ENCODE data around the gene RAB24. TPM values are rescaled to one million over a fixed set of nuclear protein-coding genes. Genes with fewer than 3 reads are reported as not detected.
A peak's percentile ranks its signal among the peaks of the same experiment; 100 is the strongest.

Gene RAB24
- total RNA-seq, 4 donors from 2014 or later, result 18.9 to 38.9 (median 23.8) TPM

DNA sequence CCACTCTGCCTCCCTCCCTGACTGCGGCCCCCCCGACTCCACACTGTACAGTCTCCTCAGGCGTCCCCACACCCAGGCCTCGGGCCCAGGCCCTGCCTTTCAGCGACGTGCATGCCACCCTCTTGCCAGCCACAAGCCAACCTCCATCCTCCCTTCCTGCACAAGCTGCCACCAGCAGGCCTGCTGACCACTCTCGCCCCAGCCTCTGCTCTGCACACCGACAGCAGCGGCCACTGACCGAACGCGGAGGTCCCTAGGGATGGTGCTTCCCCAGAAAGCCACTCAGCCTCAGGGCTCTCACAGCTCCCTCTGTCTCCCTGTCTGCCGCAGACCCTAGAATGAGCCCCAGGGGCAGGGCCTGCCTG, 29.4 kb upstream of the RAB24 start:
- TF ChIP-seq, protein P1, sequence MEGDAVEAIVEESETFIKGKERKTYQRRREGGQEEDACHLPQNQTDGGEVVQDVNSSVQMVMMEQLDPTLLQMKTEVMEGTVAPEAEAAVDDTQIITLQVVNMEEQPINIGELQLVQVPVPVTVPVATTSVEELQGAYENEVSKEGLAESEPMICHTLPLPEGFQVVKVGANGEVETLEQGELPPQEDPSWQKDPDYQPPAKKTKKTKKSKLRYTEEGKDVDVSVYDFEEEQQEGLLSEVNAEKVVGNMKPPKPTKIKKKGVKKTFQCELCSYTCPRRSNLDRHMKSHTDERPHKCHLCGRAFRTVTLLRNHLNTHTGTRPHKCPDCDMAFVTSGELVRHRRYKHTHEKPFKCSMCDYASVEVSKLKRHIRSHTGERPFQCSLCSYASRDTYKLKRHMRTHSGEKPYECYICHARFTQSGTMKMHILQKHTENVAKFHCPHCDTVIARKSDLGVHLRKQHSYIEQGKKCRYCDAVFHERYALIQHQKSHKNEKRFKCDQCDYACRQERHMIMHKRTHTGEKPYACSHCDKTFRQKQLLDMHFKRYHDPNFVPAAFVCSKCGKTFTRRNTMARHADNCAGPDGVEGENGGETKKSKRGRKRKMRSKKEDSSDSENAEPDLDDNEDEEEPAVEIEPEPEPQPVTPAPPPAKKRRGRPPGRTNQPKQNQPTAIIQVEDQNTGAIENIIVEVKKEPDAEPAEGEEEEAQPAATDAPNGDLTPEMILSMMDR (IDR thresholded peaks at IDR 0.05), result no peak
- no peak for ATAC-seq (ENCODE audit: low FRiP score)
- DNase-seq (ENCODE audit: low spot score), result no peak

DNA sequence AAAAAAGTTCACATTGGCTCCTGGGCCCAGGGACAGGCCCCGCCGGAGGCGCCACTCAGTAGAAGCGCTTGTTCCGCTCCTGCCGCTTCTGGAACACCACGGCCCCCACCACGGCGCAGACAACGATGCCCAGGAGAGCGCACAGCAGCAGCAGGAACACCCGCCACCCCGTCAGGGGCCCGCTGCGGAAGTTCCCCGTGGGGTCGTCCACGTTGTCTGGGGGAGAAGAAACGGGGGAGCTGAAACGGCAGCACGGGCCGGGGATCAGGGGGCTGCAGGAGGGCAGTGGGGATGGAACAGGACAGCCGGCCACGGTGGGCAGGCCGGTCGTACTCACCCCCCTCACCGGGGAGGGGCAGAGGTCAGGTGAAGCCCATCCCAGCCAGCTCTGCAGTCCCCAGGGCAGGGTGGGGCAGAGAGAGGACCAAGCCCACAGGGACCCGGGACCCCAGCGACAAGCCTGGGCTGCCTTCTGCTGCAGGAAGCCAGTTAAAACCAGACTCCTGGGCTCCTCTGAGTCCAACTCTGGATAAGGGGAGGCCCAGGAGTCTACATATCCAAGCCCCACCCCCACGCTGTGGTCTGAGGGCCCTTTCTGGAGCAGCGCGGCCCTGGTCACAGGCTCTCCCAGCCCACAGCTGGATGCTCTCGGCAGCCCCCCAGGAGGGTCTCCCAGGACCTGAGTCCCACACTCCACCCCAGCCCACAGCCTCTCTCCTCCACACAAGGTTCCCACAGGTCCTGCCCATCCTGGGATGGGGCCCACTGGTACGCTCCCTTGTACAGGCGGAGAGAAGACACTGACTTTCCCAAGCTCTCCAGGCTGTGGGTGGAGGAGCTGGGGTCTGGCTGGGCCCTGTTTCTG, 28.7 kb upstream of the RAB24 start:
- ATAC-seq (ENCODE audit: low FRiP score) (no peak), DNase-seq (ENCODE audit: low spot score) (no peak)
- TF ChIP-seq, protein P1 (IDR thresholded peaks at IDR 0.05), result no peak

DNA sequence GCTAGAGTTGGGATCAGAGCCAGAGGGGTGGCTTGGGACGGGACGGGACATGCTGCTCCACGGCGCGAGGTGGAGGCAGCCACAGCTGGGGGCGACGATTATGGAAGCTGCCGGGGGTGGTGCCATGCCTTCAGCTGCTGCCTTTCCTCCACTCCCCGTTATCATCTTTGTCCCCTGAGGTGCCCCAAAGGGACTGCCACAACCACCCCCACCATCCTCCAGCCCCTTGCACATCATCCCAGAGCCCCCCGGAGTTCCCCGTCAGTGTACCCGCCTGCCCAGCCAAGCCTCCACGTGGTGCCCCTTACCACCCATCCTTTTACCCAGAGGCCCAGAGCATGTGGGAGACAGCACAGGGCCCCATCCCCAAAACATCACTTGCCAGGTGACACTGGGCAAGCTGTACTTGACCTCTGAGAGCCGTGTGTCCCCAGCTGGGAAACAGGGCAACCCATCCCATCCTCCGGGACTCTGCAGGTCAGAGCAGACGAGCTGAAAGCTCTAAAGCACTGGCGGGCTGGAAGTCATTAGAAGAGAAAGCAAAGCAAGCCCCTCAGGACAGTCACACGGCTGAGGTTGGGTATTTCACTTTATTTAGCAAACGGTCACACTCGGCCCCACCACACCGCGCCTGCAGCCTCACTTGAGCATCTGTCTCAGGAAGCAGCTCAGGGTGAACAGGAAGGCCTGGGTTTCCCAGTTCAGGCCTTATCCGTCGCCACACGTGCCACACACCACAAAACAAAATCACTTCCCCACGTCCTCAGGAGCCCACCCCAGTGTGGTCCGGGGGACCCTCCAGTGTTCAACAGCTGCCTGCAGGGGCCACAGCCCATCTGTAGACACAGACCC, 27.7 kb upstream of the RAB24 start:
- TF ChIP-seq, protein P1 (IDR thresholded peaks at IDR 0.05), result no peak
- ATAC-seq (ENCODE audit: low FRiP score) (no peak), DNase-seq (ENCODE audit: low spot score) (no peak)

DNA sequence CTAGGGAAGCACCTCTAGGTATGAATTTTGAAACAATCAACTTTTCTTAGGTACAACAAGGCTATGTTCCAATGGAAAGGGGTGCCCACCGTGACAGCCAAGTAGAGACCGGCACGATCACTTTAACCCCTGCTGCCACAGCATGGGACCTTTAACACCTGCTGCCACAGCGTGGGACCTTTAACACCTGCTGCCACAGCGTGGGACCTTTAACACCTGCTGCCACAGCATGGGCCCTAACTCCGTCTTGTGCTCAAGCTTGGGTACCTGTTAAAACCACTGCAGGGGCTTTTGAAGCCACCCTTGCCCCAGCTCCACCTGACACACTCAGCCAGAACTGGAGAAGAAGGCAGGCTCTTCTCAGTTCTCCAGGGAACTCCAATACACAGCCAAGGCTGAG, 26.4 kb upstream of the RAB24 start:
- ATAC-seq (ENCODE audit: low FRiP score) (no peak), DNase-seq (ENCODE audit: low spot score) (no peak)
- TF ChIP-seq, protein P1 (IDR thresholded peaks at IDR 0.05), result no peak

DNA sequence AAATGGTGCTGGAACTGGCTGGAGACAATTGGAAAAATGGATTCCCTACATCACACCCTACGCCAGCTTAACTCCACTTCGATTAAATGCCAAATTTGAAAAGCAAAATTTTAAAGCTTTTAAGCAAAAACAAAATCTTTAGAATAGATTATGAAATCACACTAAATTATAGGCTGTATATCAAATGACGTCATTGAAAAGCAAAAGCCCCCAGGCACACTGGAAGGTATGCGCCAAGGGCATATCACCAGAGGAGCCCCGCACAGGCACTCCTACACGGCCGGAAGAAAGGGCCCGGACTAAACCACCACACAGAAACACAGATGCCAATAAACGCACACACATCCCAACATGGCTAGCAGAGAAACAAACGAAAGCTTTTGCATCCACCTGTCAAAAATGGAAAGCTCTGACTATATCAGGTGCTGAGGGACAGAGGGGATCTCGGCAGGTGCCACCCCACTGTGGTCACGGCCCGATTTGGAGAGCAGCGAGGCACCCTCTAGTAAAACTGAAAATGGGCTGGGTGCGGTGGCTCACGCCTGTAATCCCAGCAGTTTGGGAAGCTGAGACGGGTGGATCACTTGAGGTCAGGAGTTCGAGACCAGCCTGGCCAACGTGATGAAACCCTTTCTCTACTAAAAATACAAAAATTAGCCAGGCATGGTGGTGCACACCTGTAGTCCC, 25.2 kb upstream of the RAB24 start:
- no peak for DNase-seq (ENCODE audit: low spot score)
- ATAC-seq (ENCODE audit: low FRiP score), result no peak
- TF ChIP-seq, protein P1 (IDR thresholded peaks at IDR 0.05), result no peak

DNA sequence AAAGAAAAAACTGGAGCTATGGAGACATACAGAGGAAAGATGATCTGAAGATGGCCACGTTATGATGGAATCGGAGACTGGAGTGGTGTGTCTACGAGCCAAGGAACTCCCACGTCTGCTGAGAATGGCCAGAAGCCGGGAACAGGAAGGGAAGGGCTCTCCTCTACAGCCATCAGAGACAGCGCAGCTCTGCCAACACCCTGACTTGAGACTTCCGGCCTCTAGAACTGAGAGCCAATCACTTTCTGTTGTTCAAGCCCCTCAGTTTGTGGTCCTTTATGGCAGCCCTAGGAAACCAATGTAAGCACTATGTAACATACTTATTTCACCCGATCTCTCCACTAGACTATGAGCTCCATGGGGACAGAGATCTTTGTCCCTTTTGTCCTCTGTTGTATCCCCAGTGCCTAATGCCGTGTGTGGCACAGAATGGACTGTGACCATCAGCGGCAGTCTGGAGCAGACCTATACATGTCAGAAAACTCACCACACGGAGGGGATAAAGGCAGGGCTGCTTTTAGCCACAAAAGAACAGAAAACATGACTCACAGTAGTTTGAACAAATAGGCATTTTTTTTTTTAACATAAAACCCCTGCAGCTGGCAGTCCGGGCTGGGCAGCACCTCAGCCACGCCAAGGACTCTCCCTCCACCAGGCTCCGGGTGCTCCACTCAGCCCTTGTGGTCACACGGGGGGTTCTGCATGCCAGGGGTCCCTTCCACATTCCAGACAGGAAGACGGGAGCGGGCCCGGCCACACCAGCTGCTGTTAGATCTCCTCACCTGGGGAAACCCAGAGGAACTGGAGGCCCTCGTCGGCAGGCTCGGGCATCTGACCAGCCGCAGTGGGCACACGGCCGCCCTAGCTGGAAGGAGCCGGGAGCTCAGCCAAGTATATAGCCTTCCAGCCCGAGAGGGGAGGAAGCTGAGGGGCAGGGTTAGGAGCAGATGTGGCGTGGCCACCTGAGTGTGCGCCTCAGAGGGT, 24.3 kb upstream of the RAB24 start:
- no peak for DNase-seq (ENCODE audit: low spot score)
- peak; percentile 39 for ATAC-seq (ENCODE audit: low FRiP score)
- TF ChIP-seq, protein P1 (IDR thresholded peaks at IDR 0.05), result no peak

Measured in omental fat pad (tissue), 4 donors.